Measurements from ENCODE around the gene MEAF6. TPM values are rescaled to one million over a fixed set of nuclear protein-coding genes. Genes with fewer than 3 reads are reported as not detected.

Gene MEAF6
- total and polyA plus RNA-seq, 2 donors (not counting 1 experiment from before 2014, with no cell fraction given): 49.4 to 56.0 TPM

GRCh38 chr1:37556712-37557196, 42.2 kb upstream of the MEAF6 start, which contains the start of gene DNALI1:
Gene DNALI1, plus strand, starts transcription at chr1:37556940. Its CDS starts 55 bp downstream, at chr1:37556995.
- no peaks in the 10 kb centered on the region for H4K20me1 ChIP-seq (ENCODE audit: control insufficient read depth, extremely low read depth, insufficient read depth, low read length)
- H3K9ac ChIP-seq (ENCODE audit: insufficient read depth, low read length): peak within 1 kb of the TSS; percentile 59
- DNase-seq (ENCODE audit: low read depth in 2 of 2): peak; percentile 87 to 92
- no peaks in the 10 kb centered on the region for H3K9me3 ChIP-seq (ENCODE audit: control insufficient read depth, insufficient read depth, low read depth, low read length)
- H3K27ac ChIP-seq (ENCODE audit: insufficient read depth, low read length): peak within 1 kb of the TSS; percentile 62
- H3K4me1 ChIP-seq (ENCODE audit: control insufficient read depth, extremely low read depth, insufficient read depth, low read length): peaks cover 17% of the 10 kb centered on the region
- peak within 1 kb of the TSS; percentile 22 to 81 (median 46) for H3K4me3 ChIP-seq (replicated peaks in 1 of 4; ENCODE audit: control extremely low read depth in 1 of 4, insufficient read depth in 1 of 4, low read depth in 3 of 4, low read length in 4 of 4)
- peaks cover 23% of the 10 kb centered on the region for H3K79me2 ChIP-seq (ENCODE audit: control insufficient read depth, insufficient read depth, low read length)
- peak within 1 kb of the TSS; percentile 87 for H2AFZ ChIP-seq (ENCODE audit: low read length)
- peaks cover 1% of the 10 kb centered on the region for H3K36me3 ChIP-seq (ENCODE audit: control insufficient read depth, insufficient read depth, low read length)
- H3K4me2 ChIP-seq (ENCODE audit: extremely low read depth, insufficient read depth, low read length): peak within 1 kb of the TSS; percentile 84
- TF ChIP-seq CTCF (conservative IDR thresholded peaks at IDR 0.05 in 1 of 2, IDR thresholded peaks at IDR 0.05 in 1 of 2; ENCODE audit: low read depth in 1 of 2, low read length in 2 of 2): no peak
- TF ChIP-seq EZH2 (IDR thresholded peaks at IDR 0.05; ENCODE audit: low read length, missing control alignments): no peak
- H3K27me3 ChIP-seq (ENCODE audit: control insufficient read depth, insufficient read depth, low read length): no peaks in the 10 kb centered on the region

GRCh38 chr1:37553927-37554808, 39.6 kb upstream of the MEAF6 start, which contains the start of gene SNIP1:
Gene SNIP1, minus strand, starts transcription at chr1:37554293. Its CDS starts 64 bp downstream, at chr1:37554229.
- Histone ChIP-seq H3K36me3 (ENCODE audit: control insufficient read depth, insufficient read depth, low read length) (no peaks in the 10 kb centered on the region), H3K9ac (ENCODE audit: insufficient read depth, low read length) (peak within 1 kb of the TSS; percentile 94), H3K4me2 (ENCODE audit: extremely low read depth, insufficient read depth, low read length) (peak within 1 kb of the TSS; percentile 92), H3K79me2 (ENCODE audit: control insufficient read depth, insufficient read depth, low read length) (peaks cover 35% of the 10 kb centered on the region), H3K27ac (ENCODE audit: insufficient read depth, low read length) (peak within 1 kb of the TSS; percentile 95), H3K27me3 (ENCODE audit: control insufficient read depth, insufficient read depth, low read length) (no peaks in the 10 kb centered on the region), H2AFZ (ENCODE audit: low read length) (peak within 1 kb of the TSS; percentile 67), H4K20me1 (ENCODE audit: control insufficient read depth, extremely low read depth, insufficient read depth, low read length) (no peaks in the 10 kb centered on the region), H3K9me3 (ENCODE audit: control insufficient read depth, insufficient read depth, low read depth, low read length) (no peaks in the 10 kb centered on the region), H3K4me1 (ENCODE audit: control insufficient read depth, extremely low read depth, insufficient read depth, low read length) (peaks cover 16% of the 10 kb centered on the region), H3K4me3 (replicated peaks in 1 of 4; ENCODE audit: control extremely low read depth in 1 of 4, insufficient read depth in 1 of 4, low read depth in 3 of 4, low read length in 4 of 4) (peak within 1 kb of the TSS; percentile 78 to 99 (median 88))
- peak; percentile 90 to 91 for DNase-seq (ENCODE audit: low read depth in 2 of 2)
- no peak for TF ChIP-seq CTCF (conservative IDR thresholded peaks at IDR 0.05 in 1 of 2, IDR thresholded peaks at IDR 0.05 in 1 of 2; ENCODE audit: low read depth in 1 of 2, low read length in 2 of 2)
- TF ChIP-seq EZH2 (IDR thresholded peaks at IDR 0.05; ENCODE audit: low read length, missing control alignments): no peak

GRCh38 chr1:37553598-37553926, 39.0 kb upstream of the MEAF6 start:
- peak overlapping the region; percentile 92 for H3K4me2 ChIP-seq (ENCODE audit: extremely low read depth, insufficient read depth, low read length)
- TF ChIP-seq CTCF (conservative IDR thresholded peaks at IDR 0.05 in 1 of 2, IDR thresholded peaks at IDR 0.05 in 1 of 2; ENCODE audit: low read depth in 1 of 2, low read length in 2 of 2): no peak
- no peak for TF ChIP-seq EZH2 (IDR thresholded peaks at IDR 0.05; ENCODE audit: low read length, missing control alignments)
- peak overlapping the region; percentile 95 for H3K27ac ChIP-seq (ENCODE audit: insufficient read depth, low read length)
- H3K36me3 ChIP-seq (ENCODE audit: control insufficient read depth, insufficient read depth, low read length): no peaks in the 10 kb centered on the region
- H3K9me3 ChIP-seq (ENCODE audit: control insufficient read depth, insufficient read depth, low read depth, low read length): no peaks in the 10 kb centered on the region
- H3K9ac ChIP-seq (ENCODE audit: insufficient read depth, low read length): peak overlapping the region; percentile 94
- H3K79me2 ChIP-seq (ENCODE audit: control insufficient read depth, insufficient read depth, low read length): peaks cover 36% of the 10 kb centered on the region
- no peaks in the 10 kb centered on the region for H3K27me3 ChIP-seq (ENCODE audit: control insufficient read depth, insufficient read depth, low read length)
- peak overlapping the region; percentile 78 to 99 (median 88) for H3K4me3 ChIP-seq (replicated peaks in 1 of 4; ENCODE audit: control extremely low read depth in 1 of 4, insufficient read depth in 1 of 4, low read depth in 3 of 4, low read length in 4 of 4)
- H2AFZ ChIP-seq (ENCODE audit: low read length): peak overlapping the region; percentile 67
- H3K4me1 ChIP-seq (ENCODE audit: control insufficient read depth, extremely low read depth, insufficient read depth, low read length): peaks cover 16% of the 10 kb centered on the region
- DNase-seq (ENCODE audit: low read depth in 2 of 2): no peak
- no peaks in the 10 kb centered on the region for H4K20me1 ChIP-seq (ENCODE audit: control insufficient read depth, extremely low read depth, insufficient read depth, low read length)

All from fibroblast of lung (primary cell).